OCI-LY7 (cell line): ENCODE results near the gene SPG11.

Experiments used
- CTCF ChIP-seq: fragments of 200-600 bp; sonication (generic); conservative IDR thresholded peaks from 2 replicates; pipeline ENCODE4 v1.5.1; 2014; ENCODE audit warnings: mild to moderate bottlenecking, antibody characterized with exemption, low read length, moderate library complexity, mixed read lengths
- EZH2phosphoT487 ChIP-seq: fragments of 200-600 bp; sonication (generic); IDR thresholded peaks from 2 replicates; pipeline ENCODE4 v1.6.1; 2018; ENCODE audit warnings: low read depth, borderline replicate concordance, mild to moderate bottlenecking, mixed run types, antibody characterized with exemption, low read length, moderate library complexity, mixed read lengths

GRCh38 chr15:44698641-44699040 lies 35.2 kb upstream of the SPG11 start:
- TF ChIP-seq CTCF (no peak), EZH2phosphoT487 (no peak)
